OCI-LY7 (cell line): ENCODE results near the gene ERGIC1.

Experiments used
- EZH2phosphoT487 ChIP-seq: fragments of 200-600 bp; sonication (generic); IDR thresholded peaks from 2 replicates; pipeline ENCODE4 v1.6.1; 2018; ENCODE audit warnings: low read depth, borderline replicate concordance, mild to moderate bottlenecking, mixed run types, antibody characterized with exemption, low read length, moderate library complexity, mixed read lengths
- TF ChIP-seq, protein P1 (sequence below): fragments of 200-600 bp; sonication (generic); conservative IDR thresholded peaks from 2 replicates; pipeline ENCODE4 v1.5.1; 2014; ENCODE audit warnings: mild to moderate bottlenecking, antibody characterized with exemption, low read length, moderate library complexity, mixed read lengths

GRCh38 chr5:172881691-172882370 lies 47.8 kb downstream of the ERGIC1 start:
- TF ChIP-seq, protein P1, sequence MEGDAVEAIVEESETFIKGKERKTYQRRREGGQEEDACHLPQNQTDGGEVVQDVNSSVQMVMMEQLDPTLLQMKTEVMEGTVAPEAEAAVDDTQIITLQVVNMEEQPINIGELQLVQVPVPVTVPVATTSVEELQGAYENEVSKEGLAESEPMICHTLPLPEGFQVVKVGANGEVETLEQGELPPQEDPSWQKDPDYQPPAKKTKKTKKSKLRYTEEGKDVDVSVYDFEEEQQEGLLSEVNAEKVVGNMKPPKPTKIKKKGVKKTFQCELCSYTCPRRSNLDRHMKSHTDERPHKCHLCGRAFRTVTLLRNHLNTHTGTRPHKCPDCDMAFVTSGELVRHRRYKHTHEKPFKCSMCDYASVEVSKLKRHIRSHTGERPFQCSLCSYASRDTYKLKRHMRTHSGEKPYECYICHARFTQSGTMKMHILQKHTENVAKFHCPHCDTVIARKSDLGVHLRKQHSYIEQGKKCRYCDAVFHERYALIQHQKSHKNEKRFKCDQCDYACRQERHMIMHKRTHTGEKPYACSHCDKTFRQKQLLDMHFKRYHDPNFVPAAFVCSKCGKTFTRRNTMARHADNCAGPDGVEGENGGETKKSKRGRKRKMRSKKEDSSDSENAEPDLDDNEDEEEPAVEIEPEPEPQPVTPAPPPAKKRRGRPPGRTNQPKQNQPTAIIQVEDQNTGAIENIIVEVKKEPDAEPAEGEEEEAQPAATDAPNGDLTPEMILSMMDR = no peak
- TF ChIP-seq EZH2phosphoT487 = no peak
